ENCODE measurements around the gene ABR.

DNA sequence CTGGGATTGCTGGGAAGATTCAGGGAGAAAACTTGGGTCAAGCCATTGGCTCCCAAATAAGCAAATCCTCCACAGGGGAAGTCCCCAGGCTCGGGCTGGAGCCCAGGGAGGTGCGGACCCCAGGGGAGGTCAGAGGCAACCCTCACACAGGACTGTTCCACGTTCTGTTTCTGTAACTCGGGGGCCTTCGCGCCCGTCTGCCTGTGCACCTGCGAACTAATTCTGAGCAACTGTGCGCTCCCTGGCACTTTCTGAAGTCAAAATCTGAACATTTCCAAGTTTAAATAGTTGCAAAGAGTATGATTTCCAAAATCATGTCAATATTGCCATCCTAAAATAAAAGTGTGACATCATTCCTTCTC lies 166.1 kb downstream of the ABR start:
- TF ChIP-seq CTCF (IDR thresholded peaks at IDR 0.05) (no peak), POLR2A (IDR thresholded peaks at IDR 0.05) (no peak)

All from adrenal gland (tissue), 5 donors.